GM12878 (cell line): ENCODE data around the gene ARVCF. TPM values are rescaled to one million over a fixed set of nuclear protein-coding genes. Genes with fewer than 3 reads are reported as not detected.

Source experiments
- ATAC-seq: fragments of 200-7000 bp; cut with Tn5 transposase; 3 replicates; pipeline ENCODE4 v1.9.1; 2020; ENCODE audit warnings: mild to moderate bottlenecking, moderate library complexity
- BruUV-seq: library from RNA; stranded (reverse); fragments of 400-500 nt; replicated peaks from 2 replicates; lab custom pipeline; 2021; lab: Mats Ljungman, UMichigan
- CTCF ChIA-PET: fragments of 300-600 bp; sonication (Branson Sonifier 250); formaldehyde crosslinking; extraction: SDS; loops from one replicate; lab custom pipeline; 2021; ENCODE audit warnings: inconsistent platforms; lab: Yijun Ruan, JAX
- POLR2A ChIA-PET: fragments of 350-600 bp; formaldehyde crosslinking; extraction: SDS; loops from one replicate; lab custom pipeline; 2021; ENCODE audit warnings: inconsistent platforms; lab: Charles Lee
- RAD21 ChIA-PET: fragments of 300-600 bp; sonication (Branson Sonifier 250); formaldehyde crosslinking; loops from one replicate; lab custom pipeline; 2023; ENCODE audit warnings: antibody characterized with exemption; ENCODE audit not compliant: unreplicated experiment; lab: Charles Lee
- SMC1A ChIA-PET: fragments of 300-600 bp; sonication (Branson Sonifier 250); formaldehyde crosslinking; loops from one replicate; lab custom pipeline; 2023; ENCODE audit not compliant: unreplicated experiment, uncharacterized antibody; lab: Charles Lee
- DNase-seq: peaks from one replicate; pipeline ENCODE4 v3.0.0-alpha.2; 2011; ENCODE audit warnings: low read depth, low spot score
- FAIRE-seq: peaks from 3 replicates; lab custom pipeline; 2011; peaks lifted over from hg19 to GRCh38; lab: Jason Lieb, UNC
- H2AFZ ChIP-seq: 2 replicates; pipeline ENCODE4 v1.6.0; 2011; ENCODE audit warnings: low read depth, low read length, control low read depth; ENCODE audit not compliant: control insufficient read depth
- H3K27ac ChIP-seq: 2 replicates; pipeline ENCODE4 v1.5.1; 2011; ENCODE audit warnings: control low read depth; ENCODE audit not compliant: control insufficient read depth, insufficient read depth
- H3K27me3 ChIP-seq, 2 experiments: replicated peaks in 1 of 2; 2 replicates each; pipeline versions ENCODE4 v1.6.0 to v1.6.1; 2011; ENCODE audit warnings: low read length in 1 of 2; ENCODE audit not compliant: control insufficient read depth in 2 of 2, insufficient read depth in 2 of 2
- H3K36me3 ChIP-seq, 2 experiments: 2 replicates each; pipeline ENCODE4 v1.5.1; 2011; ENCODE audit warnings: low read length in 1 of 2; ENCODE audit not compliant: control insufficient read depth in 2 of 2, insufficient read depth in 2 of 2
- H3K4me1 ChIP-seq: 2 replicates; pipeline ENCODE4 v1.6.1; 2011; ENCODE audit warnings: mild to moderate bottlenecking, low read length, moderate library complexity, mixed read lengths; ENCODE audit not compliant: control insufficient read depth, insufficient read depth
- H3K4me2 ChIP-seq: 2 replicates; pipeline ENCODE4 v1.6.0; 2011; ENCODE audit warnings: control low read depth; ENCODE audit not compliant: control insufficient read depth, insufficient read depth
- H3K4me3 ChIP-seq: fragments of 200-600 bp; sonication (generic); 2 replicates; pipeline ENCODE4 v1.5.1; 2016
- H3K79me2 ChIP-seq: 2 replicates; pipeline ENCODE4 v1.6.0; 2011; ENCODE audit warnings: low read length; ENCODE audit not compliant: control insufficient read depth, insufficient read depth
- H3K9ac ChIP-seq: 2 replicates; pipeline ENCODE4 v1.8.0; 2011; ENCODE audit warnings: low read length, control low read depth, mixed read lengths; ENCODE audit not compliant: control insufficient read depth, insufficient read depth
- H3K9me3 ChIP-seq: replicated peaks from 3 replicates; pipeline ENCODE4 v1.5.1; 2011; ENCODE audit warnings: mild to moderate bottlenecking, low read length; ENCODE audit not compliant: control insufficient read depth, insufficient read depth
- H4K20me1 ChIP-seq: 2 replicates; pipeline ENCODE4 v1.6.0; 2011; ENCODE audit not compliant: control insufficient read depth, insufficient read depth
- CUX1 ChIP-seq: IDR thresholded peaks from 2 replicates; pipeline ENCODE4 v1.6.1; 2012; ENCODE audit warnings: improper control_type of control experiment, low read depth, low read length; ENCODE audit not compliant: insufficient replicate concordance
- IRF4 ChIP-seq: IDR thresholded peaks from 2 replicates; pipeline ENCODE4 v1.6.1; 2011; ENCODE audit warnings: low read depth, low read length
- MLLT1 ChIP-seq: fragments of 450-650 bp; IDR thresholded peaks from 2 replicates; pipeline ENCODE4 v1.6.1; 2016; ENCODE audit warnings: mild to moderate bottlenecking
- MYC ChIP-seq: IDR thresholded peaks from 2 replicates; pipeline ENCODE4 v1.6.1; 2011; ENCODE audit warnings: mild to moderate bottlenecking, low read length, moderate library complexity, inconsistent platforms; ENCODE audit not compliant: insufficient read depth, insufficient replicate concordance, insufficient read length, severe bottlenecking
- POLR2AphosphoS5 ChIP-seq: IDR thresholded peaks from 2 replicates; pipeline ENCODE4 v1.6.1; 2011; ENCODE audit warnings: mild to moderate bottlenecking, low read length, inconsistent platforms
- SMAD1 ChIP-seq: fragments of 450-650 bp; IDR thresholded peaks from 2 replicates; pipeline ENCODE4 v1.6.1; 2018; ENCODE audit warnings: mild to moderate bottlenecking, low read depth; ENCODE audit not compliant: partially characterized antibody
- SMC3 ChIP-seq: IDR thresholded peaks from 2 replicates; pipeline ENCODE4 v1.6.1; 2011; ENCODE audit warnings: low read length, improper control_type of control experiment, borderline replicate concordance
- USF2 ChIP-seq: IDR thresholded peaks from 2 replicates; pipeline ENCODE4 v1.6.1; 2011; ENCODE audit warnings: low read depth, low read length, improper control_type of control experiment, borderline replicate concordance
- ZBTB40 ChIP-seq: fragments of 450-650 bp; IDR thresholded peaks from 2 replicates; pipeline ENCODE4 v1.6.1; 2016; ENCODE audit warnings: mild to moderate bottlenecking, moderate library complexity, borderline replicate concordance
- WGBS: methylation state at CpG from one replicate; pipeline ENCODE4 v1.1.6; 2016; ENCODE audit warnings: low lambda C conversion rate; ENCODE audit not compliant: insufficient replicate concordance, insufficient coverage; ENCODE audit errors: missing lambda C conversion rate; 5-methylcytosine and 5-hydroxymethylcytosine counted together
- in situ Hi-C: fragments of 300-500 bp; cut with MboI; formaldehyde crosslinking; loops from 9 replicates; pipeline ENCODE4 v1.14.3; 2018; ENCODE audit warnings: mixed read lengths
- intact Hi-C: fragments of 100-400 bp; cut with micrococcal nuclease; formaldehyde crosslinking; loops from one replicate; pipeline ENCODE4 v1.14.2; 2022; ENCODE audit not compliant: unreplicated experiment
- polyA plus RNA-seq, 11 experiments: library from polyadenylated mRNA; depleted of rRNA in 4 of 11; unstranded in 6 of 11; stranded (reverse) in 5 of 11; fragments of >200 nt; fragmentation: Nextera tagmentation in 4 of 11; fragmentation: Illumina TruSeq in 1 of 11; extraction: Ambion mirVana in 4 of 11; extraction: Trizol in 1 of 11; gene quantifications; 1 replicate in 1 of 11; 2 replicates in 10 of 11; pipeline versions ENCODE4 v1.2.1 to v1.2.3, GENCODE V29; 2011 to 2016; ENCODE audit warnings: inconsistent platforms in 2 of 11, missing spikeins in 2 of 11, low read depth in 1 of 11
- total RNA-seq, 4 experiments: library from RNA; depleted of rRNA in 3 of 4; stranded (reverse); fragments of >200 nt in 3 of 4; fragmentation: Illumina TruSeq in 1 of 4; extraction: Trizol in 1 of 4; gene quantifications; 2 replicates each; pipeline versions ENCODE4 v1.2.1 to v1.2.3, GENCODE V29; 2013 to 2021

The ARVCF gene
- total and polyA plus RNA-seq, 10 of the 15 experiments (the other 5 are each of a cell fraction or from before 2014, with no cell fraction given) = 0.13 to 1.9 (median 1.0) TPM; not detected in 2

- no peak for TF ChIP-seq CUX1
These were observed 26.4 kb downstream of the ARVCF start (continued) for GRCh38 chr22:19990188-19990587.

- no peak overlapping the region for H3K4me3 ChIP-seq
- no peaks in the 10 kb centered on the region for H3K79me2 ChIP-seq
- no peak for ATAC-seq
- in situ Hi-C loops = no loop called here
- no peaks in the 10 kb centered on the region for H3K9me3 ChIP-seq
- no peak for FAIRE-seq
- H2AFZ ChIP-seq = no peak overlapping the region
- 30% methylated on average over 3 of the region's 3 CpGs for WGBS
- POLR2A ChIA-PET = no interaction called here
- H3K27me3 ChIP-seq = peaks cover 0 to 2% of the 10 kb centered on the region in 2 experiments; a peak in 1 of 4 replicates
- no peak for DNase-seq
- RAD21 ChIA-PET = no interaction called here
- no peak overlapping the region for H3K27ac ChIP-seq
- intact Hi-C loops = no loop called here
- CTCF ChIA-PET = no interaction called here
- H3K4me1 ChIP-seq = no peaks in the 10 kb centered on the region
- H3K9ac ChIP-seq = no peak overlapping the region
- H3K36me3 ChIP-seq = no peaks in the 10 kb centered on the region
- H4K20me1 ChIP-seq = no peaks in the 10 kb centered on the region
- no peak overlapping the region for H3K4me2 ChIP-seq
- BruUV-seq = no TSS peak
- SMC1A ChIA-PET = no interaction called here
- TF ChIP-seq ZBTB40 = no peak
- TF ChIP-seq POLR2AphosphoS5 = no peak
- no peak for TF ChIP-seq SMC3
- no peak for TF ChIP-seq USF2
- TF ChIP-seq IRF4 = no peak
- TF ChIP-seq MLLT1 = no peak
- TF ChIP-seq MYC = no peak
- TF ChIP-seq SMAD1 = no peak
These were observed 26.9 kb downstream of the ARVCF start for GRCh38 chr22:19989725-19990067.
